ENCODE data around the gene IL34.

The IL34 gene

GRCh38 chr16:70604407-70605282 lies 41.7 kb upstream of the IL34 start:
- TF ChIP-seq, protein P1, sequence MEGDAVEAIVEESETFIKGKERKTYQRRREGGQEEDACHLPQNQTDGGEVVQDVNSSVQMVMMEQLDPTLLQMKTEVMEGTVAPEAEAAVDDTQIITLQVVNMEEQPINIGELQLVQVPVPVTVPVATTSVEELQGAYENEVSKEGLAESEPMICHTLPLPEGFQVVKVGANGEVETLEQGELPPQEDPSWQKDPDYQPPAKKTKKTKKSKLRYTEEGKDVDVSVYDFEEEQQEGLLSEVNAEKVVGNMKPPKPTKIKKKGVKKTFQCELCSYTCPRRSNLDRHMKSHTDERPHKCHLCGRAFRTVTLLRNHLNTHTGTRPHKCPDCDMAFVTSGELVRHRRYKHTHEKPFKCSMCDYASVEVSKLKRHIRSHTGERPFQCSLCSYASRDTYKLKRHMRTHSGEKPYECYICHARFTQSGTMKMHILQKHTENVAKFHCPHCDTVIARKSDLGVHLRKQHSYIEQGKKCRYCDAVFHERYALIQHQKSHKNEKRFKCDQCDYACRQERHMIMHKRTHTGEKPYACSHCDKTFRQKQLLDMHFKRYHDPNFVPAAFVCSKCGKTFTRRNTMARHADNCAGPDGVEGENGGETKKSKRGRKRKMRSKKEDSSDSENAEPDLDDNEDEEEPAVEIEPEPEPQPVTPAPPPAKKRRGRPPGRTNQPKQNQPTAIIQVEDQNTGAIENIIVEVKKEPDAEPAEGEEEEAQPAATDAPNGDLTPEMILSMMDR (IDR thresholded peaks at IDR 0.05; ENCODE audit: low read depth, low read length), result no peak
- no peak overlapping the region for H3K4me3 ChIP-seq (ENCODE audit: low read depth, low read length)

GRCh38 chr16:70605283-70605657 lies 41.1 kb upstream of the IL34 start:
- H3K4me3 ChIP-seq (ENCODE audit: low read depth, low read length), result no peak overlapping the region
- TF ChIP-seq, protein P1 (IDR thresholded peaks at IDR 0.05; ENCODE audit: low read depth, low read length), result no peak

DNA sequence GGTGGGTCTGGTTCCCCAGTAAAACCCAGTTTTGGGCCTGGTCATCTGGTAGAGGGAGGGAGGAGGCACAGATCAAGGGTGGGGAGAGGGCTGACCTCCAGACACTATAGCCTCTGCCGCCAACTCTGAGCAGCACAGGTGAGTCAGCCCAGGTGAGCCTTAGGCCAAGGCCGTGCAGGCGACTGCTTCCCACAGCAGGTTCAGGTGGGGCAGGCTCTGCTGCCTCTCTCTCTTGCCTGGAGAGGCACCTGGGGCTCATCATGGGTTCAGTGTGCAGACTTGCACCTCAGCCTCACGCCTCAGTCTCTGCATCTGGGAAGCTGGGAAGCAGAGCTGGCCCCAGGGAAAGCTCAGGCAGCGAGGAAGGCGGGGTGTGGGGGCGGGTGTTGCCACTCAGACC lies 37.8 kb upstream of the IL34 start:
- TF ChIP-seq, protein P1 (IDR thresholded peaks at IDR 0.05; ENCODE audit: low read depth, low read length), result no peak
- H3K4me3 ChIP-seq (ENCODE audit: low read depth, low read length), result no peak overlapping the region

GRCh38 chr16:70610273-70611223 lies 35.8 kb upstream of the IL34 start:
- no peak overlapping the region for H3K4me3 ChIP-seq (ENCODE audit: low read depth, low read length)
- TF ChIP-seq, protein P1 (IDR thresholded peaks at IDR 0.05; ENCODE audit: low read depth, low read length), result no peak

DNA sequence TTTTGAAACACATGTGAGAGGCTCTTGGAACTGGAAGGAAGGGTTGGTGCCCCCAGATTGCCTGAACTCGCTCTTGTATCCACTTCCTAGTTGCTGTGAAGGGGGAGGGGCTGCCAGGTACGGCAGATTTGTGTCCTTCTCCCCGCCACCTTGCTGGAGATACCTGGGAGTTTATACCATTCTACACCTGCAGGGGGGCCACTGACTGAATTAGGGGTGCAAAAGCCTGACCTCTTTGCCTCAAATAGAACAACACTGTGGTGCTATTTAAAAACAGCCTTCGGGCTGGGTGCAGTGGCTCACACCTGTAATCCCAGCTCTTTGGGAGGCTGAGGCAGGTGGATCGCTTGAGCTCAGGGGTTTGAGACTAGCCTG lies 35.1 kb upstream of the IL34 start:
- no peak overlapping the region for H3K4me3 ChIP-seq (ENCODE audit: low read depth, low read length)
- TF ChIP-seq, protein P1 (IDR thresholded peaks at IDR 0.05; ENCODE audit: low read depth, low read length), result no peak

DNA sequence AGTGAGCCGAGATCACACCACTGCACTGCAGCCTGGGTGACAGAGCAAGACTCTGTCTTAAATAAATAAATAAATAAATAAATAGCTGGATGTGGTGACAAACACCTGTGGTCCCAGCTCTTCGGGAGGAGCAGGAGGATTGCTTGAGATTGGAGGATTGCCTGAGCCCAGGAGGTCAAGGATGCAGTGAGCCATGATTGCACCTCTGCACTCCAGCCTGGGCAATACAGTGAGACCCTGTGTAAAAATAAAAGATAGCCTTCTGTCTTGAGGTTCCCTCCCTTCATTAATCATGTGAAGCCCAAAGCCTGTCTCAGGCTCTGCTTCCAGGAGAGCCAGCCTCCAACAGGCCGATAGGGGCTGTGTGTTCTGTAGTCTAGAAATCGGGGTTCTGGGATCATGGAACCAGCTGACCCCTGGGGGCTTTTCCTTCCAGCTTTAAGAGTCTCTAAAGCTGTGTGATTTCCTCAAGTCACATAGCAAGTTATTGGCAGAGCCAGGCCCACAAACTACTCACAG lies 34.5 kb upstream of the IL34 start:
- H3K4me3 ChIP-seq (ENCODE audit: low read depth, low read length), result no peak overlapping the region
- TF ChIP-seq, protein P1 (IDR thresholded peaks at IDR 0.05; ENCODE audit: low read depth, low read length), result no peak

Data from WI38 (cell line).